NB4 (cell line): ENCODE results near the gene CCDC13.

Experiments used
- CTCF ChIP-seq: IDR thresholded peaks from one replicate; pipeline ENCODE4 v1.5.1; 2012; ENCODE audit warnings: low read depth, low read length
- MAX ChIP-seq: IDR thresholded peaks from 2 replicates; pipeline ENCODE4 v1.6.1; 2011; ENCODE audit warnings: low read depth, low read length
- MYC ChIP-seq: IDR thresholded peaks from 2 replicates; pipeline ENCODE4 v1.6.1; 2011; ENCODE audit warnings: low read depth, low read length
- POLR2A ChIP-seq: IDR thresholded peaks from 2 replicates; pipeline ENCODE4 v1.6.1; 2011; ENCODE audit warnings: mild to moderate bottlenecking; ENCODE audit not compliant: insufficient read length; ENCODE audit errors: extremely low read depth

- TF ChIP-seq CTCF (no peak), POLR2A (no peak), MYC (no peak), MAX (no peak)
Measured at GRCh38 chr3:42747581-42747980, 25.5 kb downstream of the CCDC13 start.
